ENCODE results near the gene KCNQ1. TPM values are rescaled to one million over a fixed set of nuclear protein-coding genes. Genes with fewer than 3 reads are reported as not detected.

The KCNQ1 gene
- total RNA-seq, 1 experiment from 2014 or later, result 10.7 TPM

GRCh38 chr11:2540992-2541680, 96.3 kb downstream of the KCNQ1 start:
- Histone ChIP-seq H3K79me2 (ENCODE audit: insufficient read depth, low read length) (no peaks in the 10 kb centered on the region), H3K36me3 (ENCODE audit: control insufficient read depth in 1 of 2, insufficient read depth in 2 of 2, low read length in 2 of 2) (no peaks in the 10 kb centered on the region), H3K4me1 (ENCODE audit: control insufficient read depth in 1 of 2, insufficient read depth in 2 of 2, low read length in 2 of 2) (no peaks in the 10 kb centered on the region), H3K27me3 (ENCODE audit: insufficient read depth, low read length) (no peaks in the 10 kb centered on the region), H4K20me1 (ENCODE audit: insufficient read depth) (no peaks in the 10 kb centered on the region), H3K4me2 (ENCODE audit: low read length) (no peak overlapping the region), H3K9me2 (ENCODE audit: insufficient read depth) (no peaks in the 10 kb centered on the region), H3K4me3 (replicated peaks in 1 of 2; ENCODE audit: low read depth in 1 of 2, low read length in 2 of 2) (no peak overlapping the region), H3K9me3 (ENCODE audit: control insufficient read depth in 1 of 2, insufficient read depth in 1 of 2, low read depth in 1 of 2, low read length in 2 of 2) (no peaks in the 10 kb centered on the region), H3K27ac (ENCODE audit: low read depth, low read length) (no peak overlapping the region), H3K9ac (ENCODE audit: low read length) (no peak overlapping the region), H2AFZ (ENCODE audit: low read depth, low read length, poor library complexity, severe bottlenecking) (no peak overlapping the region)
- no peak for ATAC-seq
- intact Hi-C loops (cut with micrococcal nuclease), result no loop called here
- BruUV-seq (replicated peaks), result no TSS peak
- no peak for DNase-seq (ENCODE audit: low read depth, low spot score)
- TF ChIP-seq FOSL1 (IDR thresholded peaks at IDR 0.05; ENCODE audit: low read depth), result no peak
- no peak for TF ChIP-seq YY1 (IDR thresholded peaks at IDR 0.05; ENCODE audit: extremely low read depth, insufficient replicate concordance, low read depth, low read length)
- no peak for TF ChIP-seq TCF7L2 (IDR thresholded peaks at IDR 0.05; ENCODE audit: borderline replicate concordance, extremely low read depth, insufficient read depth, insufficient read length)
- TF ChIP-seq RAD21 (IDR thresholded peaks at IDR 0.05; ENCODE audit: low read depth), result no peak
- no peak for TF ChIP-seq MAX (IDR thresholded peaks at IDR 0.05)
- TF ChIP-seq CEBPB (IDR thresholded peaks at IDR 0.05; ENCODE audit: low read depth), result no peak
- TF ChIP-seq POLR2AphosphoS5 (IDR thresholded peaks at IDR 0.05; ENCODE audit: low read depth, low read length), result no peak
- TF ChIP-seq CTCF (IDR thresholded peaks at IDR 0.05 in 2 of 3, conservative IDR thresholded peaks at IDR 0.05 in 1 of 3; ENCODE audit: borderline replicate concordance in 1 of 3, insufficient read depth in 1 of 3, low read depth in 2 of 3, low read length in 2 of 3), result no peak
- CTCF ChIA-PET, result interaction anchor here (1.5 kb wide), 1 partner anchor 9 kb away, joined by 3 read pairs; no protein-coding TSS in a partner anchor
- POLR2A ChIA-PET, result no interaction called here
- RAD21 ChIA-PET (ENCODE audit: low non-redundant PET in 1 of 2, low total read pairs in 2 of 2, uncharacterized antibody in 2 of 2, unreplicated experiment in 2 of 2), result no interaction called here
